Lower lobe of right lung (tissue), 2 donors: ENCODE measurements around the gene ADAMTS17. TPM values are rescaled to one million over a fixed set of nuclear protein-coding genes. Genes with fewer than 3 reads are reported as not detected.

ENCODE experiments used
- ATAC-seq, 2 donors: fragments of 200-7000 bp; cut with Tn5 transposase; one replicate each; pipeline ENCODE4 v1.9.1; 2020 to 2022; ENCODE audit warnings: mild to moderate bottlenecking in 2 of 2, moderate library complexity in 2 of 2
- DNase-seq: peaks from one replicate; pipeline ENCODE4 v3.0.0-alpha.2; 2020
- H3K27ac ChIP-seq: fragments of 200-600 bp; one replicate; pipeline ENCODE4 v1.8.0; 2022
- H3K27me3 ChIP-seq: fragments of 200-600 bp; one replicate; pipeline ENCODE4 v1.8.0; 2022; ENCODE audit warnings: low read depth
- H3K36me3 ChIP-seq: fragments of 200-600 bp; one replicate; pipeline ENCODE4 v1.8.0; 2022; ENCODE audit warnings: mild to moderate bottlenecking
- H3K4me1 ChIP-seq: fragments of 200-600 bp; one replicate; pipeline ENCODE4 v1.8.0; 2022
- H3K4me3 ChIP-seq: fragments of 200-600 bp; one replicate; pipeline ENCODE4 v1.8.0; 2022; ENCODE audit warnings: mild to moderate bottlenecking
- H3K9me3 ChIP-seq: fragments of 200-600 bp; one replicate; pipeline ENCODE4 v1.8.0; 2022
- CTCF ChIP-seq: fragments of 200-600 bp; IDR thresholded peaks from one replicate; pipeline ENCODE4 v1.8.0; 2022; ENCODE audit warnings: antibody characterized with exemption, mild to moderate bottlenecking
- intact Hi-C: fragments of 100-400 bp; cut with DNase I; formaldehyde crosslinking; loops from one replicate; pipeline ENCODE4 v1.11.0; 2022
- total RNA-seq: library from RNA; stranded (reverse); fragmentation: NEBNext Ultra II Directional; extraction: Animal tissue kit (Norgen Biotek cat#: 25700); gene quantifications from one replicate; pipeline ENCODE4 v1.2.1, GENCODE V29; 2021
- donor health status: DM: no; HTN: yes; CAD: no; lungs with severe emphysema.

Gene ADAMTS17
- total RNA-seq, 1 donor from 2014 or later = 3.0 TPM

- Histone ChIP-seq H3K27ac (no peak overlapping the region), H3K9me3 (peaks cover 12% of the 10 kb centered on the region)
- intact Hi-C loops = no loop called here
These were observed 311.8 kb downstream of the ADAMTS17 start for GRCh38 chr15:100029868-100030479.

GRCh38 chr15:100029045-100029444 is 312.7 kb downstream of the ADAMTS17 start:
- no peak overlapping the region for H3K4me3 ChIP-seq
- H3K4me1 ChIP-seq = no peaks in the 10 kb centered on the region
- intact Hi-C loops = no loop called here
- DNase-seq = no peak
- peaks cover 12% of the 10 kb centered on the region for H3K9me3 ChIP-seq
- no peak overlapping the region for H3K27ac ChIP-seq
- no peaks in the 10 kb centered on the region for H3K27me3 ChIP-seq
- H3K36me3 ChIP-seq = no peaks in the 10 kb centered on the region
- ATAC-seq = no peak
- TF ChIP-seq CTCF = no peak

More at GRCh38 chr15:100029868-100030479, 311.8 kb downstream of the ADAMTS17 start:
- ATAC-seq = no peak
- DNase-seq = no peak
- no peaks in the 10 kb centered on the region for H3K27me3 ChIP-seq
- no peaks in the 10 kb centered on the region for H3K36me3 ChIP-seq
- no peak overlapping the region for H3K4me3 ChIP-seq
- H3K4me1 ChIP-seq = no peaks in the 10 kb centered on the region
- no peak for TF ChIP-seq CTCF

- Histone ChIP-seq H3K4me1 (no peaks in the 10 kb centered on the region), H3K9me3 (peaks cover 12% of the 10 kb centered on the region), H3K4me3 (no peak overlapping the region), H3K27ac (no peak overlapping the region), H3K27me3 (no peaks in the 10 kb centered on the region), H3K36me3 (no peaks in the 10 kb centered on the region)
- TF ChIP-seq CTCF = no peak
- intact Hi-C loops = no loop called here
- ATAC-seq (no peak), DNase-seq (no peak)
These were observed 315.7 kb downstream of the ADAMTS17 start for GRCh38 chr15:100026041-100026440.

GRCh38 chr15:100022806-100023205 is 319.0 kb downstream of the ADAMTS17 start:
- H3K27me3 ChIP-seq = no peaks in the 10 kb centered on the region
- no peak for TF ChIP-seq CTCF
- intact Hi-C loops = no loop called here

GRCh38 chr15:100022391-100022790 is 319.4 kb downstream of the ADAMTS17 start:
- Histone ChIP-seq H3K4me1 (no peaks in the 10 kb centered on the region), H3K36me3 (no peaks in the 10 kb centered on the region), H3K4me3 (no peak overlapping the region), H3K27ac (no peak overlapping the region), H3K9me3 (peaks cover 3% of the 10 kb centered on the region), H3K27me3 (no peaks in the 10 kb centered on the region)
- TF ChIP-seq CTCF = no peak
- DNase-seq (no peak), ATAC-seq (no peak)
- intact Hi-C loops = no loop called here

More at GRCh38 chr15:100022806-100023205, 319.0 kb downstream of the ADAMTS17 start:
- ATAC-seq (no peak), DNase-seq (no peak)
- Histone ChIP-seq H3K4me3 (no peak overlapping the region), H3K27ac (no peak overlapping the region), H3K9me3 (peaks cover 7% of the 10 kb centered on the region), H3K36me3 (no peaks in the 10 kb centered on the region), H3K4me1 (no peaks in the 10 kb centered on the region)
